Neural progenitor cell (in vitro differentiated cells): Measurements from ENCODE around the gene PRCC.

ENCODE experiments used
- CTCF ChIP-seq: fragments of 200-600 bp; sonication (generic); IDR thresholded peaks from 2 replicates; pipeline ENCODE4 v1.5.1; 2017; ENCODE audit warnings: antibody characterized with exemption, mild to moderate bottlenecking
- EZH2phosphoT487 ChIP-seq: fragments of 200-600 bp; sonication (generic); IDR thresholded peaks from 2 replicates; pipeline ENCODE4 v1.6.1; 2017; ENCODE audit warnings: antibody characterized with exemption

GRCh38 chr1:156828400-156829124 lies 61.2 kb downstream of the PRCC start:
- TF ChIP-seq CTCF: no peak
- TF ChIP-seq EZH2phosphoT487: no peak
